CD14-positive monocyte (primary cell): ENCODE measurements around the gene PAFAH1B1. TPM values are rescaled to one million over a fixed set of nuclear protein-coding genes. Genes with fewer than 3 reads are reported as not detected.
A peak's percentile ranks its signal among the peaks of the same experiment; 100 is the strongest.

ENCODE experiments used
- DNase-seq, 3 donors: peaks; one replicate each; pipeline ENCODE4 v3.0.0-alpha.2; 2011 to 2022
- H2AFZ ChIP-seq: 2 replicates; pipeline ENCODE4 v1.6.0; 2012; ENCODE audit warnings: mild to moderate bottlenecking, low read depth, low read length, inconsistent platforms; ENCODE audit not compliant: insufficient read depth, poor library complexity, severe bottlenecking
- H3K27ac ChIP-seq, 2 donors: 1 replicate in 1 of 2; 2 replicates in 1 of 2; pipeline ENCODE4 v1.5.1; 2012 to 2013; ENCODE audit warnings: low read length in 2 of 2, control low read depth in 1 of 2, inconsistent platforms in 1 of 2, low read depth in 1 of 2, mild to moderate bottlenecking in 1 of 2
- H3K27me3 ChIP-seq, 2 donors: one replicate each; pipeline versions ENCODE4 v1.6.0 to v1.6.1; 2011 to 2013; ENCODE audit warnings: low read length in 2 of 2; ENCODE audit not compliant: control insufficient read depth in 2 of 2, insufficient read depth in 2 of 2
- H3K36me3 ChIP-seq, 2 donors: replicated peaks in 1 of 2; 1 replicate in 1 of 2; 2 replicates in 1 of 2; pipeline versions ENCODE4 v1.5.1 to v1.6.1; 2012 to 2013; ENCODE audit warnings: low read length in 2 of 2, control low read depth in 1 of 2, inconsistent platforms in 1 of 2, mild to moderate bottlenecking in 1 of 2; ENCODE audit not compliant: insufficient read depth in 2 of 2, control insufficient read depth in 1 of 2
- H3K4me1 ChIP-seq, 2 donors: 1 replicate in 1 of 2; 2 replicates in 1 of 2; pipeline versions ENCODE4 v1.5.1 to v1.6.1; 2012 to 2013; ENCODE audit warnings: low read length in 2 of 2, control low read depth in 1 of 2, inconsistent platforms in 1 of 2, mild to moderate bottlenecking in 1 of 2, moderate library complexity in 1 of 2; ENCODE audit not compliant: insufficient read depth in 2 of 2, control insufficient read depth in 1 of 2
- H3K4me2 ChIP-seq: replicated peaks from 2 replicates; pipeline ENCODE3; 2012; ENCODE audit warnings: low read length, moderate library complexity, mild to moderate bottlenecking; ENCODE audit not compliant: poor library complexity, severe bottlenecking; ENCODE audit errors: extremely low read depth
- H3K4me3 ChIP-seq, 3 experiments: fragments of 200-600 bp in 1 of 3; sonication (generic) in 1 of 3; replicated peaks in 1 of 3; 1 replicate in 2 of 3; 2 replicates in 1 of 3; pipeline ENCODE4 v1.5.1; 2011 to 2013; ENCODE audit warnings: low read length in 3 of 3, mild to moderate bottlenecking in 3 of 3, control low read depth in 2 of 3, low read depth in 2 of 3, inconsistent platforms in 1 of 3, moderate library complexity in 1 of 3
- H3K79me2 ChIP-seq: 2 replicates; pipeline ENCODE4 v1.6.0; 2012; ENCODE audit warnings: mild to moderate bottlenecking, control low read depth, inconsistent platforms, low read length, moderate library complexity; ENCODE audit not compliant: insufficient read depth
- H3K9ac ChIP-seq: 2 replicates; pipeline ENCODE4 v1.6.0; 2017; ENCODE audit warnings: low read length, mild to moderate bottlenecking; ENCODE audit not compliant: insufficient read depth, poor library complexity, severe bottlenecking
- H3K9me3 ChIP-seq, 2 donors: replicated peaks in 1 of 2; 1 replicate in 1 of 2; 2 replicates in 1 of 2; pipeline versions ENCODE4 v1.5.1 to v1.6.1; 2012 to 2013; ENCODE audit warnings: low read length in 2 of 2, control low read depth in 1 of 2; ENCODE audit not compliant: control insufficient read depth in 1 of 2, insufficient read depth in 1 of 2
- H4K20me1 ChIP-seq: 2 replicates; pipeline ENCODE4 v1.6.0; 2012; ENCODE audit warnings: mild to moderate bottlenecking, low read length, control low read depth, moderate library complexity; ENCODE audit not compliant: insufficient read depth
- H3K27ac Mint-ChIP-seq, 7 donors: one replicate each; pipeline ENCODE4 v1.8.0; 2020; ENCODE audit warnings: mild to moderate bottlenecking in 7 of 7, mixed read lengths in 7 of 7, moderate library complexity in 6 of 7, inconsistent platforms in 2 of 7
- H3K27me3 Mint-ChIP-seq, 3 donors: one replicate each; pipeline ENCODE4 v1.8.0; 2021 to 2022; ENCODE audit warnings: low read depth in 3 of 3, mild to moderate bottlenecking in 3 of 3, mixed read lengths in 3 of 3, moderate library complexity in 3 of 3, inconsistent platforms in 1 of 3
- H3K36me3 Mint-ChIP-seq, 2 donors: one replicate each; pipeline ENCODE4 v1.8.0; 2020; ENCODE audit warnings: mixed read lengths in 2 of 2, inconsistent platforms in 1 of 2, mild to moderate bottlenecking in 1 of 2
- H3K4me1 Mint-ChIP-seq: one replicate; pipeline ENCODE4 v1.8.0; 2020; ENCODE audit warnings: mild to moderate bottlenecking, mixed read lengths
- H3K4me3 Mint-ChIP-seq, 2 donors: one replicate each; pipeline ENCODE4 v1.8.0; 2020; ENCODE audit warnings: mild to moderate bottlenecking in 2 of 2, mixed read lengths in 2 of 2, moderate library complexity in 1 of 2
- H3K9me3 Mint-ChIP-seq, 7 donors: one replicate each; pipeline ENCODE4 v1.8.0; 2020 to 2022; ENCODE audit warnings: mixed read lengths in 7 of 7, mild to moderate bottlenecking in 6 of 7, moderate library complexity in 6 of 7, inconsistent platforms in 2 of 7
- WGBS: methylation state at CpG from one replicate; pipeline ENCODE4 v1.1.5; 2013; ENCODE audit warnings: missing lambda C conversion rate; ENCODE audit not compliant: insufficient coverage; 5-methylcytosine and 5-hydroxymethylcytosine counted together
- intact Hi-C, 2 donors: fragments of 100-400 bp; cut with micrococcal nuclease; formaldehyde crosslinking; loops; one replicate each; pipeline versions ENCODE4 v1.15.0 to v1.15.1; 2023
- polyA plus RNA-seq, 3 donors: library from polyadenylated mRNA; depleted of rRNA in 1 of 3; unstranded in 2 of 3; stranded (reverse) in 1 of 3; fragments of 300-500 nt in 2 of 3; fragments of >200 nt in 1 of 3; fragmentation: Illumina TruSeq in 2 of 3; gene quantifications; 1 replicate in 2 of 3; 2 replicates in 1 of 3; pipeline ENCODE4 v1.2.3, GENCODE V29; 2012 to 2021
- TF ChIP-seq, protein P1 (sequence below): fragments of 200-600 bp; IDR thresholded peaks from one replicate; pipeline ENCODE4 v1.8.0; 2022; ENCODE audit warnings: antibody characterized with exemption, mild to moderate bottlenecking

The PAFAH1B1 gene
- polyA plus RNA-seq, 3 donors, result 9.1 to 51.8 (median 17.1) TPM

DNA sequence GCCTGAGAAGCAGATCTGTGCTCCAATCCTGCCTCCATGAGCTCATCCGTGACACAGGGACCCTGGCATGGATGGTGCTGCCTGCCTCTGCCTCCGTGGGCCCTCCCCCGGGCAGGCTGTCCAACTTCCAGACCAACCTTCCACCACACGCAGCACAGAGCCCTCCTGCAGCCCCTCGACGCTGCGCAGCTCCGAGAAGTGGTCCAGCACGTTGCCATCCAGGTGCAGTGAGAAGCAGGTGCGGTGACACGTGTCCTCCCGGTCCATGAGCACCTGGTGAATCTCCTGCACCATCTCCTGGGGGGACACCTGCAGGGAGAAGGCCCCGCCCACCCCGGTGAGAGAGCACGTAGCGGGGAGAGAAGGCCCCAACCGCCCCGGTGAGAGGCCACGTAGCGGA, 109.7 kb downstream of the PAFAH1B1 start:
- TF ChIP-seq, protein P1, sequence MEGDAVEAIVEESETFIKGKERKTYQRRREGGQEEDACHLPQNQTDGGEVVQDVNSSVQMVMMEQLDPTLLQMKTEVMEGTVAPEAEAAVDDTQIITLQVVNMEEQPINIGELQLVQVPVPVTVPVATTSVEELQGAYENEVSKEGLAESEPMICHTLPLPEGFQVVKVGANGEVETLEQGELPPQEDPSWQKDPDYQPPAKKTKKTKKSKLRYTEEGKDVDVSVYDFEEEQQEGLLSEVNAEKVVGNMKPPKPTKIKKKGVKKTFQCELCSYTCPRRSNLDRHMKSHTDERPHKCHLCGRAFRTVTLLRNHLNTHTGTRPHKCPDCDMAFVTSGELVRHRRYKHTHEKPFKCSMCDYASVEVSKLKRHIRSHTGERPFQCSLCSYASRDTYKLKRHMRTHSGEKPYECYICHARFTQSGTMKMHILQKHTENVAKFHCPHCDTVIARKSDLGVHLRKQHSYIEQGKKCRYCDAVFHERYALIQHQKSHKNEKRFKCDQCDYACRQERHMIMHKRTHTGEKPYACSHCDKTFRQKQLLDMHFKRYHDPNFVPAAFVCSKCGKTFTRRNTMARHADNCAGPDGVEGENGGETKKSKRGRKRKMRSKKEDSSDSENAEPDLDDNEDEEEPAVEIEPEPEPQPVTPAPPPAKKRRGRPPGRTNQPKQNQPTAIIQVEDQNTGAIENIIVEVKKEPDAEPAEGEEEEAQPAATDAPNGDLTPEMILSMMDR, result no peak
- WGBS, result 98% methylated on average over 16 of the region's 20 CpGs
- Histone ChIP-seq H3K9me3 (no peaks in the 10 kb centered on the region), H3K9ac (no peak overlapping the region), H3K4me3 (no peak overlapping the region), H3K4me1 (no peaks in the 10 kb centered on the region), H3K27me3 (no peaks in the 10 kb centered on the region), H3K79me2 (peaks cover 36% of the 10 kb centered on the region), H4K20me1 (peaks cover 40% of the 10 kb centered on the region), H3K27ac (no peak overlapping the region), H3K4me2 (no peak overlapping the region), H3K36me3 (peaks cover 54 to 62% of the 10 kb centered on the region in 2 donors), H2AFZ (no peak overlapping the region)
- Mint-ChIP-seq H3K9me3 (no peaks in the 10 kb centered on the region), H3K4me3 (no peak overlapping the region), H3K4me1 (peaks cover 2% of the 10 kb centered on the region), H3K27me3 (no peaks in the 10 kb centered on the region), H3K36me3 (peaks cover 48 to 62% of the 10 kb centered on the region in 2 donors), H3K27ac (peak overlapping the region in 1 of 7 donors; percentile 23)
- intact Hi-C loops, result no loop called here
- DNase-seq, result no peak

DNA sequence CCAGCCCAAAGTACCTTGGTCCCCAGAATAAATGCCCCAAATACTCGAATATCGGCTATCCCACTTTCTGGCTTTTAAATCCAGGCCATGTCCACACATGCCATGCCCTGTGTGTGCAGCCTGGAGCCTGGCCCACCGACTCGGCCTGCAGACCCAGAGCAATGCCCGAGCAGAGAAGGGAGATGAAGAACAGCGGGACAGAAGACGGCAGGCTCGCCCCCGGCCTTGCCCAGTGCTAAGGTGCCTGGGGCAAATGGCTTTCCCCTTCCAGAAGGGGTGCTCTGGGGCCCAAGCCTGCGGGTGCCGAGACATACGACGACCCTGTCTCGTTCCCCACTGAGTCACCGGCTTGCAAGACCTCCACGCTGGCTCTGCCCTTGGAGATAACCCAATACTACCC, 110.2 kb downstream of the PAFAH1B1 start:
- H3K9ac ChIP-seq, result no peak overlapping the region
- TF ChIP-seq, protein P1, result no peak
- H4K20me1 ChIP-seq, result peaks cover 44% of the 10 kb centered on the region
- H3K27me3 ChIP-seq, result no peaks in the 10 kb centered on the region
- H2AFZ ChIP-seq, result no peak overlapping the region
- Mint-ChIP-seq H3K9me3 (no peaks in the 10 kb centered on the region), H3K27me3 (no peaks in the 10 kb centered on the region), H3K4me3 (no peak overlapping the region), H3K36me3 (peaks cover 44 to 57% of the 10 kb centered on the region in 2 donors), H3K4me1 (peaks cover 6% of the 10 kb centered on the region), H3K27ac (no peak overlapping the region)
- peaks cover 51 to 58% of the 10 kb centered on the region in 2 donors for H3K36me3 ChIP-seq
- H3K27ac ChIP-seq, result no peak overlapping the region
- H3K4me1 ChIP-seq, result peaks cover 0 to under 1% of the 10 kb centered on the region in 2 donors
- no peaks in the 10 kb centered on the region for H3K9me3 ChIP-seq
- peaks cover 40% of the 10 kb centered on the region for H3K79me2 ChIP-seq
- H3K4me3 ChIP-seq, result no peak overlapping the region
- 97% methylated on average over 11 of the region's 16 CpGs for WGBS
- no peak overlapping the region for H3K4me2 ChIP-seq
- intact Hi-C loops, result no loop called here
- DNase-seq, result no peak
